Nephron (organoid): ENCODE results near the gene ATCAY.
"Not testable (repeated sequence)": the region's sequence is repeated elsewhere in the genome, so short reads cannot be mapped to it uniquely, and the experiment has no call there.

ENCODE experiments used
- H3K27ac Mint-ChIP-seq, 3 experiments: 2 replicates each; pipeline ENCODE4 v1.8.0; 2020; ENCODE audit warnings: mixed read lengths in 3 of 3, mild to moderate bottlenecking in 2 of 3, moderate library complexity in 1 of 3
- H3K27me3 Mint-ChIP-seq: 2 replicates; pipeline ENCODE4 v1.8.0; 2021; ENCODE audit warnings: low read depth, mild to moderate bottlenecking, moderate library complexity, mixed read lengths
- H3K36me3 Mint-ChIP-seq: 2 replicates; pipeline ENCODE4 v1.8.0; 2020; ENCODE audit warnings: low read depth, mixed read lengths
- H3K4me1 Mint-ChIP-seq: 2 replicates; pipeline ENCODE4 v1.8.0; 2020; ENCODE audit warnings: mixed read lengths
- H3K4me3 Mint-ChIP-seq, 3 experiments: 2 replicates each; pipeline ENCODE4 v1.8.0; 2020; ENCODE audit warnings: mild to moderate bottlenecking in 3 of 3, mixed read lengths in 3 of 3, moderate library complexity in 2 of 3
- H3K9me3 Mint-ChIP-seq: 2 replicates; pipeline ENCODE4 v1.8.0; 2020; ENCODE audit warnings: mixed read lengths
- CTCF ChIP-seq, 3 experiments: fragments of 200-600 bp; sonication (generic); IDR thresholded peaks; one replicate each; pipeline ENCODE4 v1.5.0; 2021; ENCODE audit warnings: antibody characterized with exemption in 3 of 3; ENCODE audit not compliant: unreplicated experiment in 3 of 3

Gene ATCAY

GRCh38 chr19:3950871-3951861, 70.7 kb downstream of the ATCAY start:
- Mint-ChIP-seq H3K27ac (peak overlapping the region; percentile 27 to 60 (median 35)), H3K4me3 (peak overlapping the region; percentile 40 to 84 (median 59)), H3K27me3 (no peaks in the 10 kb centered on the region), H3K4me1 (peaks cover 6% of the 10 kb centered on the region), H3K36me3 (peaks cover 3% of the 10 kb centered on the region), H3K9me3 (no peaks in the 10 kb centered on the region)
- TF ChIP-seq CTCF (IDR thresholded peaks at IDR 0.05; ENCODE audit: unreplicated experiment in 3 of 3): no peak

GRCh38 chr19:3952755-3953276, 72.3 kb downstream of the ATCAY start:
- H3K36me3 Mint-ChIP-seq, H3K4me1 Mint-ChIP-seq, H3K4me3 Mint-ChIP-seq, H3K27me3 Mint-ChIP-seq, H3K9me3 Mint-ChIP-seq: not testable (repeated sequence)
- peak overlapping the region in 2 of 3 experiments; percentile 15 to 22 for H3K27ac Mint-ChIP-seq

GRCh38 chr19:3954107-3954506, 73.6 kb downstream of the ATCAY start:
- H3K9me3 Mint-ChIP-seq: no peaks in the 10 kb centered on the region
- H3K36me3 Mint-ChIP-seq: peaks cover 9% of the 10 kb centered on the region
- peaks cover 6% of the 10 kb centered on the region for H3K4me1 Mint-ChIP-seq
- H3K27ac Mint-ChIP-seq: no peak overlapping the region
- no peak overlapping the region for H3K4me3 Mint-ChIP-seq
- no peak for TF ChIP-seq CTCF (IDR thresholded peaks at IDR 0.05; ENCODE audit: unreplicated experiment in 3 of 3)
- H3K27me3 Mint-ChIP-seq: no peaks in the 10 kb centered on the region

GRCh38 chr19:3955276-3955675, 74.8 kb downstream of the ATCAY start:
- H3K4me3 Mint-ChIP-seq, H3K27me3 Mint-ChIP-seq, H3K27ac Mint-ChIP-seq, H3K9me3 Mint-ChIP-seq, H3K4me1 Mint-ChIP-seq: not testable (repeated sequence)
- H3K36me3 Mint-ChIP-seq: peaks cover 11% of the 10 kb centered on the region

- Mint-ChIP-seq H3K4me3 (no peak overlapping the region), H3K36me3 (peaks cover 13% of the 10 kb centered on the region), H3K27ac (no peak overlapping the region), H3K9me3 (no peaks in the 10 kb centered on the region), H3K4me1 (peaks cover 6% of the 10 kb centered on the region), H3K27me3 (no peaks in the 10 kb centered on the region)
- TF ChIP-seq CTCF (IDR thresholded peaks at IDR 0.05; ENCODE audit: unreplicated experiment in 3 of 3): no peak
Measured at GRCh38 chr19:3955688-3956087, 75.2 kb downstream of the ATCAY start.

- Mint-ChIP-seq H3K4me3 (no peak overlapping the region), H3K27me3 (no peaks in the 10 kb centered on the region), H3K27ac (no peak overlapping the region), H3K4me1 (no peaks in the 10 kb centered on the region), H3K9me3 (no peaks in the 10 kb centered on the region), H3K36me3 (peaks cover 32% of the 10 kb centered on the region)
- TF ChIP-seq CTCF (IDR thresholded peaks at IDR 0.05; ENCODE audit: unreplicated experiment in 3 of 3): no peak
Measured at GRCh38 chr19:3958836-3959765, 78.6 kb downstream of the ATCAY start.
